Caco-2 (cell line): Measurements from ENCODE around the gene ANKRD28. TPM values are rescaled to one million over a fixed set of nuclear protein-coding genes. Genes with fewer than 3 reads are reported as not detected.

Experiments used
- BruUV-seq: library from RNA; stranded (reverse); fragments of 400-500 nt; replicated peaks from 2 replicates; lab custom pipeline; 2021; lab: Mats Ljungman, UMichigan
- CTCF ChIA-PET: fragments of 300-600 bp; sonication (Branson Sonifier 250); formaldehyde crosslinking; loops from one replicate; lab custom pipeline; 2022; ENCODE audit warnings: antibody characterized with exemption; lab: Charles Lee
- POLR2A ChIA-PET: fragments of 300-600 bp; sonication (Branson Sonifier 250); formaldehyde crosslinking; loops from one replicate; lab custom pipeline; 2022; ENCODE audit warnings: antibody characterized with exemption; lab: Charles Lee
- DNase-seq, 2 experiments: peaks; one replicate each; pipeline versions ENCODE4 v3.0.0 to v3.0.0-alpha.2; 2020 to 2022
- H3K27me3 ChIP-seq: replicated peaks from 2 replicates; pipeline ENCODE4 v1.6.0; 2011; ENCODE audit warnings: low read length; ENCODE audit not compliant: control insufficient read depth, insufficient read depth
- H3K36me3 ChIP-seq: 2 replicates; pipeline ENCODE4 v1.5.1; 2011; ENCODE audit warnings: low read length; ENCODE audit not compliant: control insufficient read depth, insufficient read depth
- H3K4me1 ChIP-seq: fragments of 250-450 bp; sonication (Bioruptor Pico); 2 replicates; pipeline ENCODE4 v1.5.1; 2020; ENCODE audit warnings: mild to moderate bottlenecking
- H3K4me3 ChIP-seq: 2 replicates; pipeline ENCODE4 v1.5.1; 2011; ENCODE audit warnings: low read depth, mild to moderate bottlenecking, control low read depth, low read length
- H3K9me3 ChIP-seq: fragments of 250-450 bp; sonication (Bioruptor Pico); 2 replicates; pipeline ENCODE4 v1.5.1; 2020; ENCODE audit warnings: mild to moderate bottlenecking, moderate library complexity
- H3K27ac Mint-ChIP-seq: one replicate; pipeline ENCODE4 v1.8.0; 2022; ENCODE audit warnings: mixed read lengths; ENCODE audit not compliant: unreplicated experiment
- H3K27me3 Mint-ChIP-seq: one replicate; pipeline ENCODE4 v1.8.0; 2022; ENCODE audit warnings: mixed read lengths; ENCODE audit not compliant: insufficient read depth, unreplicated experiment
- H3K36me3 Mint-ChIP-seq: one replicate; pipeline ENCODE4 v1.8.0; 2022; ENCODE audit warnings: mild to moderate bottlenecking, mixed read lengths; ENCODE audit not compliant: insufficient read depth, unreplicated experiment
- H3K4me1 Mint-ChIP-seq: one replicate; pipeline ENCODE4 v1.8.0; 2022; ENCODE audit warnings: low read depth, mixed read lengths; ENCODE audit not compliant: unreplicated experiment
- H3K4me3 Mint-ChIP-seq: one replicate; pipeline ENCODE4 v1.8.0; 2022; ENCODE audit warnings: mild to moderate bottlenecking, moderate library complexity, mixed read lengths; ENCODE audit not compliant: unreplicated experiment
- H3K9me3 Mint-ChIP-seq: one replicate; pipeline ENCODE4 v1.8.0; 2022; ENCODE audit warnings: mixed read lengths; ENCODE audit not compliant: unreplicated experiment
- CTCF ChIP-seq, 2 experiments: fragments of 200-600 bp in 1 of 2; IDR thresholded peaks; 1 replicate in 1 of 2; 2 replicates in 1 of 2; pipeline versions ENCODE4 v1.5.1 to v1.8.0; 2011 to 2022; ENCODE audit warnings: antibody characterized with exemption in 1 of 2, control low read depth in 1 of 2, inconsistent platforms in 1 of 2, low read depth in 1 of 2, low read length in 1 of 2, mild to moderate bottlenecking in 1 of 2, moderate library complexity in 1 of 2; ENCODE audit not compliant: insufficient read depth in 1 of 2, severe bottlenecking in 1 of 2, unreplicated experiment in 1 of 2
- intact Hi-C: fragments of 100-400 bp; cut with micrococcal nuclease; formaldehyde crosslinking; loops from one replicate; pipeline ENCODE4 v1.10.0; 2022; ENCODE audit not compliant: unreplicated experiment
- total RNA-seq: library from RNA; stranded (reverse); gene quantifications from 2 replicates; pipeline ENCODE4 v1.2.3, GENCODE V29; 2022

ANKRD28 gene
- total RNA-seq, 1 experiment from 2014 or later = 37.2 TPM

GRCh38 chr3:15685927-15686326, 111.9 kb downstream of the ANKRD28 start:
- POLR2A ChIA-PET = no interaction called here
- no peak for TF ChIP-seq CTCF (IDR thresholded peaks at IDR 0.05; ENCODE audit: insufficient read depth in 1 of 2, low read depth in 1 of 2, low read length in 1 of 2, severe bottlenecking in 1 of 2, unreplicated experiment in 1 of 2)
- peaks cover 1% of the 10 kb centered on the region for H3K36me3 ChIP-seq
- no peak overlapping the region for H3K4me3 Mint-ChIP-seq
- no peaks in the 10 kb centered on the region for H3K9me3 Mint-ChIP-seq
- H3K9me3 ChIP-seq = no peaks in the 10 kb centered on the region
- no peaks in the 10 kb centered on the region for H3K4me1 ChIP-seq
- no peak overlapping the region for H3K27ac Mint-ChIP-seq
- no peaks in the 10 kb centered on the region for H3K27me3 ChIP-seq
- H3K4me3 ChIP-seq = no peak overlapping the region
- no TSS peak for BruUV-seq
- DNase-seq = no peak
- H3K4me1 Mint-ChIP-seq = no peaks in the 10 kb centered on the region
- intact Hi-C loops = no loop called here
- no peaks in the 10 kb centered on the region for H3K27me3 Mint-ChIP-seq
- CTCF ChIA-PET = no interaction called here
- H3K36me3 Mint-ChIP-seq = peaks cover 18% of the 10 kb centered on the region

- H3K9me3 ChIP-seq = no peaks in the 10 kb centered on the region
- BruUV-seq = no TSS peak
- no peak overlapping the region for H3K4me3 ChIP-seq
- intact Hi-C loops = no loop called here
- Mint-ChIP-seq H3K4me3 (no peak overlapping the region), H3K36me3 (peaks cover 19% of the 10 kb centered on the region), H3K9me3 (no peaks in the 10 kb centered on the region), H3K27me3 (no peaks in the 10 kb centered on the region), H3K27ac (no peak overlapping the region), H3K4me1 (no peaks in the 10 kb centered on the region)
- no peak for TF ChIP-seq CTCF (IDR thresholded peaks at IDR 0.05; ENCODE audit: insufficient read depth in 1 of 2, low read depth in 1 of 2, low read length in 1 of 2, severe bottlenecking in 1 of 2, unreplicated experiment in 1 of 2)
- no peaks in the 10 kb centered on the region for H3K4me1 ChIP-seq
- peaks cover 1% of the 10 kb centered on the region for H3K36me3 ChIP-seq
- no peaks in the 10 kb centered on the region for H3K27me3 ChIP-seq
- no peak for DNase-seq
- POLR2A ChIA-PET = no interaction called here
- CTCF ChIA-PET = no interaction called here
These were observed 114.5 kb downstream of the ANKRD28 start for GRCh38 chr3:15683253-15683652.

GRCh38 chr3:15682561-15683185, 115.1 kb downstream of the ANKRD28 start:
- Histone ChIP-seq H3K4me1 (no peaks in the 10 kb centered on the region), H3K9me3 (no peaks in the 10 kb centered on the region), H3K27me3 (no peaks in the 10 kb centered on the region), H3K4me3 (no peak overlapping the region), H3K36me3 (peaks cover 1% of the 10 kb centered on the region)
- Mint-ChIP-seq H3K9me3 (no peaks in the 10 kb centered on the region), H3K36me3 (peaks cover 19% of the 10 kb centered on the region), H3K27me3 (no peaks in the 10 kb centered on the region), H3K27ac (no peak overlapping the region), H3K4me1 (no peaks in the 10 kb centered on the region), H3K4me3 (no peak overlapping the region)
- DNase-seq = no peak
- TF ChIP-seq CTCF (IDR thresholded peaks at IDR 0.05; ENCODE audit: insufficient read depth in 1 of 2, low read depth in 1 of 2, low read length in 1 of 2, severe bottlenecking in 1 of 2, unreplicated experiment in 1 of 2) = no peak
- intact Hi-C loops = no loop called here
- BruUV-seq = no TSS peak
- ChIA-PET CTCF (no interaction called here), POLR2A (no interaction called here)
